Ovary (tissue), 3 donors: ENCODE data around the gene P3H2.

Source experiments
- EP300 ChIP-seq: sonication (generic); formaldehyde crosslinking; IDR thresholded peaks from one replicate; pipeline ENCODE4 v1.6.1; 2017; ENCODE audit warnings: antibody characterized with exemption
- POLR2A ChIP-seq: fragments of 450-650 bp; IDR thresholded peaks from one replicate; pipeline ENCODE4 v1.6.1; 2017; ENCODE audit warnings: antibody characterized with exemption, mild to moderate bottlenecking, moderate library complexity
- TF ChIP-seq, protein P1 (sequence below), 3 donors: fragments of 450-650 bp in 2 of 3; fragments of 200-600 bp in 1 of 3; IDR thresholded peaks; one replicate each; pipeline versions ENCODE4 v1.5.1 to v1.8.0; 2016 to 2022; ENCODE audit warnings: antibody characterized with exemption in 3 of 3, mild to moderate bottlenecking in 1 of 3
- donor health status: DM: no; HTN: no; CAD: no.

DNA sequence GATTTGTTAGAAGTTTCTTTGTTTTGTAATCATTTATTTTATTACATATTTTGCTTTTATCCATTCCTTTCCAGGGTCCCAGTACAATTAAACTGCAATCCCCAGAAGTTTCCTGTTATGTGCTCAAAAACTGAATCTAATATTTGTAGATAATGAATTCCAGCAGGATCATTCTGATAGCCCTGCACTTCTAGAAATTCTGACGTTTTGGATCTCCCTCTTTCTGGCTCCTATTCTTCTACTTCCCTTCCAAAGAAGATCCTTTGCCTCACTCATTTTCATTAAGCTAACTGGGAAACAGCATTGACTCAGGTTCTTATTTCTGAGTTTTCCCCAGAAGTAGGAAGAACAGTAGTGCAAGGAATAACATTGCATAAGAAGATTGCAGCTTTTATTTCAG is 9.9 kb downstream of the P3H2 start:
- no peak for TF ChIP-seq POLR2A
- TF ChIP-seq, protein P1, sequence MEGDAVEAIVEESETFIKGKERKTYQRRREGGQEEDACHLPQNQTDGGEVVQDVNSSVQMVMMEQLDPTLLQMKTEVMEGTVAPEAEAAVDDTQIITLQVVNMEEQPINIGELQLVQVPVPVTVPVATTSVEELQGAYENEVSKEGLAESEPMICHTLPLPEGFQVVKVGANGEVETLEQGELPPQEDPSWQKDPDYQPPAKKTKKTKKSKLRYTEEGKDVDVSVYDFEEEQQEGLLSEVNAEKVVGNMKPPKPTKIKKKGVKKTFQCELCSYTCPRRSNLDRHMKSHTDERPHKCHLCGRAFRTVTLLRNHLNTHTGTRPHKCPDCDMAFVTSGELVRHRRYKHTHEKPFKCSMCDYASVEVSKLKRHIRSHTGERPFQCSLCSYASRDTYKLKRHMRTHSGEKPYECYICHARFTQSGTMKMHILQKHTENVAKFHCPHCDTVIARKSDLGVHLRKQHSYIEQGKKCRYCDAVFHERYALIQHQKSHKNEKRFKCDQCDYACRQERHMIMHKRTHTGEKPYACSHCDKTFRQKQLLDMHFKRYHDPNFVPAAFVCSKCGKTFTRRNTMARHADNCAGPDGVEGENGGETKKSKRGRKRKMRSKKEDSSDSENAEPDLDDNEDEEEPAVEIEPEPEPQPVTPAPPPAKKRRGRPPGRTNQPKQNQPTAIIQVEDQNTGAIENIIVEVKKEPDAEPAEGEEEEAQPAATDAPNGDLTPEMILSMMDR (IDR thresholded peaks at IDR 0.05): no peak
- TF ChIP-seq EP300: no peak
